ENCODE data around the gene CD274.

CD274 gene

GRCh38 chr9:5514617-5515260 lies 64.4 kb downstream of the CD274 start:
- DNase-seq (ENCODE audit: low read depth) = no peak

GRCh38 chr9:5515261-5515650 lies 64.9 kb downstream of the CD274 start:
- no peak overlapping the region for H3K4me3 ChIP-seq (ENCODE audit: control insufficient read depth, low read depth, low read length)
- no peak for TF ChIP-seq CTCF (IDR thresholded peaks at IDR 0.05; ENCODE audit: control insufficient read depth, insufficient read depth, low read depth, low read length, missing control alignments)
- DNase-seq (ENCODE audit: low read depth) = no peak

More at GRCh38 chr9:5514617-5515260, 64.4 kb downstream of the CD274 start:
- no peak for TF ChIP-seq CTCF (IDR thresholded peaks at IDR 0.05; ENCODE audit: control insufficient read depth, insufficient read depth, low read depth, low read length, missing control alignments)
- no peak overlapping the region for H3K4me3 ChIP-seq (ENCODE audit: control insufficient read depth, low read depth, low read length)

- H3K4me3 ChIP-seq (ENCODE audit: control insufficient read depth, low read depth, low read length) = no peak overlapping the region
- DNase-seq (ENCODE audit: low read depth) = no peak
- no peak for TF ChIP-seq CTCF (IDR thresholded peaks at IDR 0.05; ENCODE audit: control insufficient read depth, insufficient read depth, low read depth, low read length, missing control alignments)
Observed at GRCh38 chr9:5516453-5517220, 66.3 kb downstream of the CD274 start.

- TF ChIP-seq CTCF (IDR thresholded peaks at IDR 0.05; ENCODE audit: control insufficient read depth, insufficient read depth, low read depth, low read length, missing control alignments) = no peak
- no peak overlapping the region for H3K4me3 ChIP-seq (ENCODE audit: control insufficient read depth, low read depth, low read length)
- no peak for DNase-seq (ENCODE audit: low read depth)
Observed at GRCh38 chr9:5518171-5518936, 68.0 kb downstream of the CD274 start.

- no peak for TF ChIP-seq CTCF (IDR thresholded peaks at IDR 0.05; ENCODE audit: control insufficient read depth, insufficient read depth, low read depth, low read length, missing control alignments)
- no peak overlapping the region for H3K4me3 ChIP-seq (ENCODE audit: control insufficient read depth, low read depth, low read length)
- no peak for DNase-seq (ENCODE audit: low read depth)
Observed at GRCh38 chr9:5518937-5519319, 68.6 kb downstream of the CD274 start.

Data from AG09309 (cell line).